NCI-H2029 treated with DMSO at 0.1 percent for 48 hours (cell line): ENCODE results near the gene CSTPP1.

ENCODE experiments used
- DNase-seq: peaks from one replicate; lab custom pipeline; 2025; lab: John Stamatoyannopoulos, UW

Gene CSTPP1

DNA sequence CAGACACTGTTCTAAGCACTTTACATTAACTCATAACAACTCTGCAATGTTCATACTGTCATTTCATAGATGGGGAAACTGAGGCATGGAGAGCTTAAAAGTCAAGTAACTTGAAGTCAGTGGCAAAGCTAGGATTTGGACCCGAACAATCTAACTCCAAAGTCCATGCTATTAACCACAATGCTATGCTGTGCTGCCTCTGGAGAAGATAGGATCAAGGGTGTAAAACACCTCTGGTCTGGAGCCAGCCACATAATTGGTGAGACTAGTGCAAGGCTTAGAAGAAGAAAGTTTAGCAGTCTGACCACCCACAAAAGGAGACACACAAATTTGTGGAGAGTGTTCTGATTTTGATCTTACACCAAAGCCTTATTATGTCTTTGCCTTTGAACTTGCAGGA is 196.4 kb downstream of the CSTPP1 start:
- DNase-seq, result no peak

DNA sequence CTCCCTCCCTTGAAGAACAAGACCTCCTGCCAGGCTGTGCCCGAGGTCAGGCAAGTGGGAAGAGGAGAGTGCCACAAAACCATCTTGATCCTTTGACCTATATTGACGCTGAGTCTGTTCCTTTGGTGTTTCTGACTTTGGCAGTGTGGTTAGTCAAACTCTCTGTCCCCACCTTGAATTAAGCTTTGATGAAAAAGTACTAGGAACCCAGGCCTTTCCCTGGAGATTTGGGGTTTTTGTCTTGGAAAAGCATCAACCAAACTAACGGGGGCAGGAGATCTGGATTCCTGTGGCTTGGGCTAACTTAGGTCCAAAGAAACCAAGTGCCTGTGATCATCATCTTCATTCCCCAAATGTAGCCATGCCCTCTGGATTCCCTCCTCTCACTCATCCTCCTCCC is 199.8 kb downstream of the CSTPP1 start:
- DNase-seq, result no peak

DNA sequence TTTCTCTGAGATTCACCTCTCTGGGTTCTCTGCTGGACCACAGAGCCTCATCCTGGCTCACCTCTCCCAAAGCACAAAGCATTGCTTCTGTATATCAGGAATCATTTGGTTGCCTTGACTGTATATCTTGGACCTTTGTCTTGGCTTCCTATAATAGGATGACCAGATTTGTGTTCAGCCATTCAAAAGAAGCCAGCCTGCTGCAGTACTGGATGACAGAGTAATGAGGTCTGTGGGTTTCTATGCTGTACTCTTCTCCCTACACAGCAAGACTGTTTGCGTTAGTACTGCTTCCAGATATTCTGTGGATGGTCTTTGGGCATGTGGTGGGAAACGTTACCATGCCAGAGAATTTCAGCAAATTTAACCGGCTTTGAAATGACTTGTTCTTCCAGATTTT is 200.4 kb downstream of the CSTPP1 start:
- no peak for DNase-seq

- no peak for DNase-seq
These were observed 200.9 kb downstream of the CSTPP1 start for GRCh38 chr11:47137476-47137875.

DNA sequence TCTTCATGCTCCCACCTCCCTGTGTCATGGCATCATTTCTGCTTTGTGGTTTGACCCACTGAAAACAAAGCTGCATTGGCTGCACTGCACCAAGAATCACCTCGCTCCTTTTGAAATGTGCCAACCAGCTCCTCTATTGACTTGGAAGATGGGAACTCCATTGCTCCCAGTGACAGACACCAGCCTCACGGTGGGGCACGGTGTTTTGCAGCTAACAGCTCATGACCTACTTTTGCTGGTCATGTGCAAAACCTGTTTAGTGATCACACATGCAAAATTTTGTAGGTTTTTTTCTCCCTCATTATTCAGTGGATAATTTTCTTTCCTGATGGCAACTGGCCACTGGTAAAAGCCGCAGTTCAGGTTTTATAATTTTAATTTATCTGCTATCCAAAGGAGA is 203.3 kb downstream of the CSTPP1 start:
- DNase-seq, result no peak

- DNase-seq, result peak; percentile 45
These were observed 206.8 kb downstream of the CSTPP1 start for GRCh38 chr11:47143322-47143721.

DNA sequence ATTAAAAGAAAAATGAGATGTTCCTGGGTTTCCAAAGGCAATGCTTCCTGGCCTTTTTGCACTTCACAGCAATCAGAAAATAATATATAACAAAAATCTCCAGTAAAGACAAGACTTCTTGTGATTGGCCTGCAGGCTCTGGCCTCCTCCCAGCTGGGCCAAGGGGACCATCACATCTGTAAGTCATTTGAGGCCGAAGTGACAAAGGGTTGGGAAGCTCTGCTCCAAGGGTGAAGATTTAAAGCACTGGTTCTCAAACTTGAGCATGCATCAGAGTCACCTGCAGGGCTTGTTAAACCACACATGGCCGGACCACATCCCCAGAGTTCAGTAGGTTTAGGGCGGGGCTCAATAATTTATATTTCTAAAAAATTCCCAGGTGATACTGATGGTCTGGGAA is 208.0 kb downstream of the CSTPP1 start:
- no peak for DNase-seq

GRCh38 chr11:47147250-47147649 is 210.7 kb downstream of the CSTPP1 start:
- no peak for DNase-seq

DNA sequence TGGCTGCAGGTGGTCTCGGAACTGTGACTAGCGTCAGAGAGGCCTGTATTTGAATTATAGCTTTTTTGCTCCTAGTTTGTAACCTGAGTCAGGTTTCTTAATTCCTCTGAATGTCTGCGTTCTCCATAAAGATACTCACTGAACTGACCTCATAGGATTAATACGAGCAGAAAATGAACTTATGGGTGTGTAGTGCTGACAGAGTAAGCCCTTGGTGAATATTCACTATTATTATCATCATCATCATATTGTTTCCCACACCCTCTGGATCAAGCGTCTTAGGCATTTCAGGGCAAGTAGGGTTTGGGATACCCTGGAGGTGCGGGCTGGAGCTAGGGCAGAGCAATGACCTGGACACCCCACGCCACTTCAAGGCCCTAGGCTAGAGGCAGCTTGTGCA is 211.1 kb downstream of the CSTPP1 start:
- DNase-seq, result no peak

GRCh38 chr11:47148270-47148669 is 211.7 kb downstream of the CSTPP1 start:
- DNase-seq, result no peak

DNA sequence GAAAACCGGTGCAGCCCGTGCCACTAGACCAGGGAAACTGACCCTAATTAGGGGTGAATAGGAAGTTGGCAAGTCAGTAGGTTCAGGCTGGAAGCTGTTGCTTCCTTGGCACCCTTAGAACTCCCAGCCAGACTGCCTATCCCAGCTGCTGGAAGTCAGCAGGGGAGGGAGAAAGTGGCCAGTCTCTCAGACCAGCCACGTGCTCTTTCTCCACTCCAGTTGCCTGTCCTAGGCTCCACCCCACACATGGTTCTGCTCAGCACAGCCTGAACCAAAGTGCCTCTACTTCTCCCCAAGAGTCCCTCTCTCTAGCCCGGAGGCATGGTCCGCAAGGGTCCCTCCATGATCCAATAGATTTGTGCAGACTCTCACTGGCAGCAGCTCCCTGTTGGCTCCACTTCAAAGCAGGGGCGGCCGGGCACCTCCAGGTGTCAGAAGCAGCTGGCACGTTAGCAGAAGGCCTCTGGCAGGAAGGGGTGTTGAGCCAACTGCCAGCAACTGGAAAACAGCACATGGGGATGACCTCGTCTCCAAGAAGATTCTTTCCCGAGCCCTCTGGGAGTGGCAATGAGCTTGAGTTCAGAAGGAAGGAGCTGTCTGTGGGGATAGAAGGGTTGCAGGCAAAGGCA is 212.5 kb downstream of the CSTPP1 start:
- DNase-seq, result peak; percentile 77

DNA sequence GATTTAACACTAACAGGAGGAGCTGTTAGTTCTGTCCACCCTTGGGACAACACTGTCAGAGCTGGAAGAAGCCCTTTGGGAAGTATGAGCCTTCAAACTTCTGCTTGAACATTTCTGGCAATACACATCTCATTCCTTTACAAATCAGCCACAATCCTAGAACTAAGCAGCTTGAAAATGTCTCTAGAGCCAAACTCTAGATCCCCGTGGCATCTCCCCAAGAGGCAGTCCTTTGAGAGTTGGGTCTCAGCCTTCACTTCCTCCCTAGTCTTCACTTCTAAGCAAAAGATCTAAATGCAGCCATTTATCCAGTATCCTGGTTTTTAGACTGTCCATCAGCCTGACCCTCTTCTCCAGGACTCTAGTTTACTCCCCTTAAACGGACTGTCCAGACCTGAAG is 213.2 kb downstream of the CSTPP1 start:
- DNase-seq, result no peak

DNA sequence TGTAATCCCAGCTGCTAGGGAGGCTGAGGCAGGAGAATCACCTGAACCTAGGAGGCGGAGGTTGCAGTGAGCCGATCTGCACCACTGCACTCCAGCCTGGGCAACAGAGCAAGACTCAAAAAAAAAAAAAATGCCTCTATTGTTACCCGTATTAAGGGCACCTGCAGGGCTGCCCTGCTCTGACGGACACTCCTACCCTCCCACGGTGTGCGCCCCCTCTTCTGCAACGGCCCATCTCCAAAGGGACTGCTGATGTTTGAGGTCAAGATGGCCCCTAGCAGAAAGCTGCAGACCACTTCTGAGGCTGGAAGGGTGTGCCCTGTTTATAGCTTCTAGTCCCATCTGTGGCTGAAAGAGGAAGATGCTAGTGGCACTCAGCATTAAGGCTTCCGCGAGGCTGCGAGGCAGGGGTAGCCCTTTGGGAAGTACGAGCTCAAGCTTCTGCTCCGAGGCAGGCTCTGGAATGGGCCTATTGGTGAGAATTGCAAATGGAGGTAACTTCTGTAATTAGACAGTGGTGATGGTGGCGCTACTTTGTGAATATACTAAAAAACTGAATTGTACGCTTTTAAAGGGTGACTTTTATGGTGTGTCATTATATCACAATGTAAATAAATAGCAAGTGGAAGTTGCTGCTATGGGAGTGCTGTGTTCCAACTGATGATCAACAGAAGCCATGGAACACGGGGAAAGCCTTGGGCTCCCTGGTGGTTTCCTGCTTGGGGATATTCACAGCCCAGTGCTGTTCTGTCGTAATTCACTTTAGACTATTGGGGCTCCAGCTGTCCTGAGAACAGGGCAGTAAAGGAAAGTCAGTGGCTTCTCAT is 215.8 kb downstream of the CSTPP1 start:
- no peak for DNase-seq

GRCh38 chr11:47152953-47153950 is 216.7 kb downstream of the CSTPP1 start:
- peak; percentile 84 for DNase-seq

DNA sequence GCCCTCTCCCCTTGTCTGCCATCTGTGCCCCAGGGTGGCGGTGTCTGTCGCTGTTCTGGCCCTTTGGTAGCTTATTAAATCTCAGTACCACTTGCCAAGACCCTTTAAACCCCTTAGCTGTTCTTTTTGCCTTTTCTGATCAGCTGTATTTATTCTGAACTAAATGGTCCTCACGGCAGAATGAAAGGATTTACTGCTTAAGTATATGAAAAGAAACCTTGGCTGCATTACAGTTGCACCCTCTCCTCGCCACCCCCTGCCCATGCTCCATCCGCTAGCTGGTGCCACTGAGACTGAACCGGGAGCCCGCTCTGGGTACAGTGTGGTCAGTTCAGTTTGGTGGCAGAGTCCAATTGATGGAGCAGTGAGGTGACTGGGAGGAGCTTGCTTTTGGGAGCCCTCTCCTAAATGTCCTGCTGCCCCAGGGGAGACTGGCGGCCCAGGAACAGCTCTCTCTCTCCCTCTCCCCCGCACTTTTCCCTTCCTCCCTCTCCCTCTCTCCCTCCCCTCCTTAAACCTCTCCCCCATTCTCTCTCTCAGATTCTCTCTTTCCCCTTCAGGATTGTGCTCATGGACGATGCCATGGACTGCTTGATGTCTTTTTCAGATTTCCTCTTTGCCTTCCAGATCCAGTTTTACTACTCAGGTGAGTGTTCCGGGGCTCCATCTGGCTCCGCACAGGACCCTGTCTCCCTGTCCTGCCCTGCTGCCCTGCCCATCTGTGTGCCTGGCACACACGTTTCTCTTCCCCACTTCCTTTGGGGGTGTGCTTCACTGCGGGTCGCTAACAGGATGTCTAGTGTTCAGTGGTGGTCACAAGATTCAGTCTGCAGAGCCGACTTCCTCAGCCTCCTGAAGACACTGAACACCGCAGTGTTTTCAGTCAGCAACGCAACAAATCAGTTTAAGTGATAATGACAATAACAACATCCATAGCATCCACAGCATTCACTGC is 218.3 kb downstream of the CSTPP1 start:
- DNase-seq, result no peak

GRCh38 chr11:47155879-47156278 is 219.3 kb downstream of the CSTPP1 start:
- DNase-seq, result no peak

DNA sequence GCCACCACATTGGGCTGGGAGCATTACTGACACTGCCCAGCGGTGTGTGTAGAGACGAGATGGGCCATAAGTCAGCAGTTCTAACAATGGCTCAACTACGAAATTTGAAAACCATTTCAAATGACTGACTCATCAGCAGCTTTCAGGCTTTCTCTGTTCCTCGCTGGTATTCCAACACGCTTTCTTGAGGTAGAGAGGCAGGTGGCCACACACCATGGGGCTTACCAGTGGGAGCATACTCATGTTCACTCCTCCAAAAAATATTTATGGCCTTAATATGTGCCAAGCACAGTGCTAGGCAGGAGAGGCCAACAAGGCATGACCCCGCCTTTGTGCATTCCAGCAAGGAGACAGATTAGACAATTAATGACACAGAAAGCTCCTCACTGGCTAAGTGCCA is 219.8 kb downstream of the CSTPP1 start:
- no peak for DNase-seq

- DNase-seq, result no peak
These were observed 220.4 kb downstream of the CSTPP1 start for GRCh38 chr11:47156951-47157350.

- DNase-seq, result no peak
These were observed 221.2 kb downstream of the CSTPP1 start for GRCh38 chr11:47157805-47158204.

GRCh38 chr11:47158242-47158641 is 221.7 kb downstream of the CSTPP1 start:
- no peak for DNase-seq

- DNase-seq, result no peak
These were observed 224.2 kb downstream of the CSTPP1 start for GRCh38 chr11:47160753-47161133.
